Epithelial cell of proximal tubule (primary cell): ENCODE measurements around the gene RAB34. TPM values are rescaled to one million over a fixed set of nuclear protein-coding genes. Genes with fewer than 3 reads are reported as not detected.
"Not testable (repeated sequence)": the region's sequence is repeated elsewhere in the genome, so short reads cannot be mapped to it uniquely, and the experiment has no call there.

Experiments
- DNase-seq: peaks from one replicate; pipeline ENCODE4 v3.0.0-alpha.2; 2011; ENCODE audit warnings: low read depth
- H3K4me3 ChIP-seq: 2 replicates; pipeline ENCODE4 v1.5.1; 2011; ENCODE audit warnings: low read depth, mild to moderate bottlenecking, low read length
- CTCF ChIP-seq: conservative IDR thresholded peaks from 2 replicates; pipeline ENCODE4 v1.5.1; 2012; ENCODE audit warnings: low read depth, mild to moderate bottlenecking, low read length
- total RNA-seq: library from RNA; depleted of rRNA; stranded (reverse); fragments of >200 nt; gene quantifications from 2 replicates; pipeline ENCODE4 v1.2.3, GENCODE V29; 2015

RAB34 gene
- total RNA-seq, 1 donor from 2014 or later: 649 TPM

DNA sequence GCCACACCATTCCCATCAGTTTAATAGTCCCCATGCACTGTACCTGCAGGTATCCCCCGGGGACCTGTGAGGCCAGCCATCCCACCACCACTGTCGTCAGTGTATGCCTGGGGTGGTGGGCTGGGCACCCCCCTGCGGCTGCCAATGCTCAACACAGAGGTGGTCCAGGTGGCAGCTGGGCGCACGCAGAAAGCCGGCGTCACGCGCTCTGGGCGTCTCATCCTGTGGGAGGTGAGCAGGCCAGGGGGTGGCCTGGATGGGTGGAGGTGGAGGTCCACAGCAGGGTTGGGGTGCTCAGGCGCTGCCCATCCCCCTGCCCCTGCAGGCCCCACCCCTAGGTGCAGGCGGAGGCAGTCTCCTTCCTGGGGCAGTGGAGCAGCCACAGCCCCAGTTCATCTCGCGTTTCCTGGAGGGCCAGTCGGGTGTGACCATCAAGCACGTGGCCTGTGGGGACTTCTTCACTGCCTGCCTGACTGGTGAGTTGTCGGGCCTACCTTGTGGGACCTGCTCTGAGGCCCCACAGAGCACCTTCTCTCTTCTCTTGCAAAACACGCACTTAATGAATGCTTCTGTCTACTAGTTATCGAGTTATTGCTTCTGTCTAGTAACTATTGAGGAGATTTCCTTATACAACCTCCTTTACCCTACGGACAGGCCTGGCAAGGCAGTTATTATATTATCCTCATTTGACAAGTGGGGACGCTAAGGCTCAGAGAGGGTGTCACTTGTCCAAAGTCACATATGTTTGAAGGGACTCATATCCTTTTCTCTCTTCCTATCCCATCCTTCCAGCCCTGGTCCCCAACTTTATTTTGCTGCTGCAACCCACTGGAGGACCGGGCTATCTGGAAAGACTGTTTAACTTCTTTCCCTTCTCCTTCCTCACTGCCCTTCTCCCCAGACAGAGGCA, 20.4 kb upstream of the RAB34 start:
- TF ChIP-seq CTCF: no peak
- DNase-seq: no peak
- no peak overlapping the region for H3K4me3 ChIP-seq

DNA sequence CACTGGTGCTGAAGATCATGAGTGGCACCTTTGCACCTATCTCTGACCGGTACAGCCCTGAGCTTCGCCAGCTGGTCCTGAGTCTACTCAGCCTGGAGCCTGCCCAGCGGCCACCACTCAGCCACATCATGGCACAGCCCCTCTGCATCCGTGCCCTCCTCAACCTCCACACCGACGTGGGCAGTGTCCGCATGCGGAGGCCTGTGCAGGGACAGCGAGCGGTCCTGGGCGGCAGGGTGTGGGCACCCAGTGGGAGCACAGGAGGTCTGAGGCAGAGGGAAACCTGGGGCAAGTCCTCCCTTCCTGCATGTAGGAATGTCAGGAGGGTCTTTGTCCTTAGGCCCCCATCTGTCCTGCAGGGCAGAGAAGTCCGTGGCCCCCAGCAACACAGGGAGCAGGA, 19.6 kb upstream of the RAB34 start:
- no peak for DNase-seq
- no peak overlapping the region for H3K4me3 ChIP-seq
- no peak for TF ChIP-seq CTCF

DNA sequence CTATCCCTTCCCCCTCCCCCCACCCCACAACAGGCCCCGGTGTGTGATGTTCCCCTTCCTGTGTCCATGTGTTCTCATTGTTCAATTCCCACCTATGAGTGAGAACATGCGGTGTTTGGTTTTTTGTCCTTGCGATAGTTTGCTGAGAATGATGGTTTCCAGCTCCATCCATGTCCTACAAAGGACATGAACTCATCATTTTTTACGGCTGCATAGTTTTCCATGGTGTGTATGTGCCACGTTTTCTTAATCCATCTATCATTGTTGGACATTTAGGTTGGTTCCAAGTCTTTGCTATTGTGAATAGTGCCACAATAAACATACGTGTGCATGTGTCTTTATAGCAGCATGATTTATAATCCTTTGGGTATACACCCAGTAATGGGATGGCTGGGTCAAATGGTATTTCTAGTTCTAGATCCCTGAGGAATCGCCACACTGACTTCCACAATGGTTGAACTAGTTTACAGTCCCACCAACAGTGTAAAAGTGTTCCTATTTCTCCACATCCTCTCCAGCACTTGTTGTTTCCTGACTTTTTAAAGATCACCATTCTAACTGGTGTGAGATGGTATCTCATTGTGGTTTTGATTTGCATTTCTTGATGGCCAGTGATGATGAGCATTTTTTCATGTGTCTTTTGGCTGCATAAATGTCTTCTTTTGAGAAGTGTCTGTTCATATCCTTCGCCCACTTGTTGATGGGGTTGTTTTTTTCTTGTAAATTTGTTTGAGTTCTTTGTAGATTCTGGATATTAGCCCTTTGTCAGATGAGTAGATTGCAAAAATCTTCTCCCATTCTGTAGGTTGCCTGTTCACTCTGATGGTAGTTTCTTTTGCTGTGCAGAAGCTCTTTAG, 18.5 kb upstream of the RAB34 start:
- H3K4me3 ChIP-seq, DNase-seq: not testable (repeated sequence)

GRCh38 chr17:28735242-28735722, 17.6 kb upstream of the RAB34 start:
- H3K4me3 ChIP-seq: no peak overlapping the region
- no peak for DNase-seq
- no peak for TF ChIP-seq CTCF

GRCh38 chr17:28734712-28735241, 17.1 kb upstream of the RAB34 start:
- DNase-seq: no peak
- no peak overlapping the region for H3K4me3 ChIP-seq
- TF ChIP-seq CTCF: no peak

DNA sequence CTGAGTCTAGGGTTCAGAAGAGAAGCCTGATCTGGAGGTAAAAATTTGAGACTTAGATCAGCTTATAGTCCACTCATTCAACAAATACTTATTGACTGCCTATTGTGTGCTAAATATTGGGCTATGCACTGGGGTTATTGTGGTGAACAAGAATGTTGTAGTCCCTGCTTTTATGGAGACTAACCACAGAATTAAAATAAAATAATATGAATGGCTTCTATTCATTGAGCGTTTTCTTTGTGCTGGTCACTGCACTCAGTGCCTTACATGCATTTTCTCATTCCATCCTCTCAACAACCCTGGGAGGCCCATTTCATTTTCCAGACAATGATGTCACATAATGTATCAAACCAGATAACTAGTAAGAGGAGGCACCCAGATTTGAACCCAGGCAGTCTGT, 15.7 kb upstream of the RAB34 start:
- H3K4me3 ChIP-seq: no peak overlapping the region
- TF ChIP-seq CTCF: no peak
- DNase-seq: no peak

GRCh38 chr17:28729950-28730330, 12.3 kb upstream of the RAB34 start:
- H3K4me3 ChIP-seq: no peak overlapping the region
- DNase-seq: no peak
- no peak for TF ChIP-seq CTCF
